Transverse colon (tissue), 4 donors: ENCODE measurements around the gene CYP17A1. TPM values are rescaled to one million over a fixed set of nuclear protein-coding genes. Genes with fewer than 3 reads are reported as not detected.

ENCODE experiments used
- DNase-seq: peaks from one replicate; pipeline ENCODE4 v3.0.0-alpha.2; 2019
- H3K27ac ChIP-seq, 4 donors: fragments of 200-600 bp; sonication (generic); 2 replicates each; pipeline ENCODE4 v1.5.1; 2016 to 2018; ENCODE audit warnings: inconsistent platforms in 4 of 4
- H3K27me3 ChIP-seq: fragments of 200-600 bp; sonication (generic); 2 replicates; pipeline ENCODE4 v1.5.1; 2017; ENCODE audit warnings: inconsistent platforms
- H3K36me3 ChIP-seq, 4 donors: fragments of 200-600 bp; sonication (generic); 2 replicates each; pipeline ENCODE4 v1.5.1; 2017 to 2019; ENCODE audit warnings: inconsistent platforms in 4 of 4
- H3K4me1 ChIP-seq, 4 donors: fragments of 200-600 bp; sonication (generic); 2 replicates each; pipeline ENCODE4 v1.5.1; 2017 to 2020; ENCODE audit warnings: inconsistent platforms in 4 of 4
- H3K4me3 ChIP-seq, 4 donors: fragments of 200-600 bp; sonication (generic); 1 replicate in 1 of 4; 2 replicates in 3 of 4; pipeline versions ENCODE4 v1.5.1 to v1.6.1; 2017 to 2019; ENCODE audit warnings: inconsistent platforms in 4 of 4
- H3K9me3 ChIP-seq, 2 donors: fragments of 200-600 bp; sonication (generic); 2 replicates each; pipeline ENCODE4 v1.5.1; 2017 to 2019; ENCODE audit warnings: inconsistent platforms in 2 of 2
- EP300 ChIP-seq: sonication (generic); formaldehyde crosslinking; IDR thresholded peaks from one replicate; pipeline ENCODE4 v1.6.1; 2017; ENCODE audit warnings: antibody characterized with exemption, low read depth
- POLR2A ChIP-seq: fragments of 450-650 bp; IDR thresholded peaks from one replicate; pipeline ENCODE4 v1.6.1; 2016; ENCODE audit warnings: antibody characterized with exemption, mild to moderate bottlenecking, moderate library complexity
- POLR2AphosphoS5 ChIP-seq, 3 donors: sonication (generic); formaldehyde crosslinking; IDR thresholded peaks; one replicate each; pipeline ENCODE4 v1.6.1; 2016; ENCODE audit warnings: antibody characterized with exemption in 3 of 3
- WGBS, 2 donors: methylation state at CpG; one replicate each; pipeline ENCODE4 v1.1.5; 2018; ENCODE audit warnings: low coverage in 1 of 2; 5-methylcytosine and 5-hydroxymethylcytosine counted together
- in situ Hi-C, 4 donors: fragments of 200-750 bp; cut with MboI; loops; one replicate each; pipeline versions ENCODE4 v1.15.0 to v1.15.1; 2017; ENCODE audit warnings: low sequenced_read_pairs in 3 of 4, low pct_ligation_motif_present in 1 of 4, low pct_unique_long_range_greater_than_20kb in 1 of 4
- intact Hi-C: fragments of 100-400 bp; cut with DNase I; formaldehyde crosslinking; loops from one replicate; pipeline ENCODE4 v1.15.1; 2023; ENCODE audit warnings: low total_unique reads
- total RNA-seq, 4 donors: library from RNA; depleted of rRNA; stranded (reverse); fragments of >200 nt; gene quantifications; one replicate each; pipeline ENCODE4 v1.1.0, GENCODE V29; 2016
- TF ChIP-seq, protein P1 (sequence below), 5 experiments: fragments of 200-600 bp in 3 of 5; fragments of 450-650 bp in 2 of 5; sonication (generic) in 3 of 5; IDR thresholded peaks; 1 replicate in 2 of 5; 2 replicates in 3 of 5; pipeline ENCODE4 v1.5.1; 2016 to 2017; ENCODE audit warnings: antibody characterized with exemption in 5 of 5, inconsistent platforms in 3 of 5, mild to moderate bottlenecking in 2 of 5, moderate library complexity in 1 of 5

Gene CYP17A1
- total RNA-seq, 4 donors from 2014 or later: 13.3 TPM; not detected in 3

DNA sequence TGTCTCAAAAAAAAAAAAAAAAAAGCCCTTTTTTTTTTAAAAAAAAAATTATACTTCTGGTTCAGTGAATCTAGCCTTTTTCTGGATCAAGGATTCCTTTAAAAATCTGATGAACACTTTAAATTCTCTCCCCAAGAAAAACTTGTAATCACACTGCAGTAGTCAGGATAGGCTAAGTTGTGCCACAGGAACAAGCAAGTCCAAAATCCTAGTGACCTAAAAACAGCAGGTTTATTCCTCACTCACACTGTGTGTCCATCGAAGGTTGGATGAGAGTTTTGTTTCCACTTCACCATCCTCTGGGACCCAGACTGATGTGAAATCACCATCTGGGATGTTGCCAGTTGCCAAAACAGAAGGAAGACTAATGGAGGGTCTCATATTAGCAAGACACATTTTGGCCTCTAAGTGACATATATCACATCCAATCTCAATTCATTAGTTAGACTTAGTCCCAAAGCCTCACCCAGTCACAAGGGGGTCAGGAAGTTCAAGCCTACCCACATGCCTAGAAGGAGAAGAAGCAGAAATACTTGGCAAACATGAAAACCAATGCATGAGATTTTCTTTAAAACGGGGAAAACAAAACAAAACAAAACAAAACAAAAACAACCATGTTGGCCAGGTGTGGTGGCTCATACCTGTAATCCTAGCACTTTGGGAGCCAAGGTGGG is 32.7 kb downstream of the CYP17A1 start:
- no peak for DNase-seq
- intact Hi-C loops (no loop called here), in situ Hi-C loops (no loop called here)
- Histone ChIP-seq H3K27me3 (no peaks in the 10 kb centered on the region), H3K4me1 (peaks cover 26 to 41% (median 32%) of the 10 kb centered on the region in 4 donors), H3K27ac (peak overlapping the region in 1 of 4 donors; percentile 83), H3K36me3 (peaks cover 0 to 7% (median 1%) of the 10 kb centered on the region in 4 donors), H3K9me3 (no peaks in the 10 kb centered on the region), H3K4me3 (no peak overlapping the region)
- WGBS, 2 donors: 90 to 100% methylated on average over 2 of the region's 2 CpGs
- TF ChIP-seq EP300 (no peak), POLR2AphosphoS5 (IDR thresholded peaks at IDR 0.05) (no peak), POLR2A (no peak)
- TF ChIP-seq, protein P1, sequence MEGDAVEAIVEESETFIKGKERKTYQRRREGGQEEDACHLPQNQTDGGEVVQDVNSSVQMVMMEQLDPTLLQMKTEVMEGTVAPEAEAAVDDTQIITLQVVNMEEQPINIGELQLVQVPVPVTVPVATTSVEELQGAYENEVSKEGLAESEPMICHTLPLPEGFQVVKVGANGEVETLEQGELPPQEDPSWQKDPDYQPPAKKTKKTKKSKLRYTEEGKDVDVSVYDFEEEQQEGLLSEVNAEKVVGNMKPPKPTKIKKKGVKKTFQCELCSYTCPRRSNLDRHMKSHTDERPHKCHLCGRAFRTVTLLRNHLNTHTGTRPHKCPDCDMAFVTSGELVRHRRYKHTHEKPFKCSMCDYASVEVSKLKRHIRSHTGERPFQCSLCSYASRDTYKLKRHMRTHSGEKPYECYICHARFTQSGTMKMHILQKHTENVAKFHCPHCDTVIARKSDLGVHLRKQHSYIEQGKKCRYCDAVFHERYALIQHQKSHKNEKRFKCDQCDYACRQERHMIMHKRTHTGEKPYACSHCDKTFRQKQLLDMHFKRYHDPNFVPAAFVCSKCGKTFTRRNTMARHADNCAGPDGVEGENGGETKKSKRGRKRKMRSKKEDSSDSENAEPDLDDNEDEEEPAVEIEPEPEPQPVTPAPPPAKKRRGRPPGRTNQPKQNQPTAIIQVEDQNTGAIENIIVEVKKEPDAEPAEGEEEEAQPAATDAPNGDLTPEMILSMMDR (IDR thresholded peaks at IDR 0.05): no peak

DNA sequence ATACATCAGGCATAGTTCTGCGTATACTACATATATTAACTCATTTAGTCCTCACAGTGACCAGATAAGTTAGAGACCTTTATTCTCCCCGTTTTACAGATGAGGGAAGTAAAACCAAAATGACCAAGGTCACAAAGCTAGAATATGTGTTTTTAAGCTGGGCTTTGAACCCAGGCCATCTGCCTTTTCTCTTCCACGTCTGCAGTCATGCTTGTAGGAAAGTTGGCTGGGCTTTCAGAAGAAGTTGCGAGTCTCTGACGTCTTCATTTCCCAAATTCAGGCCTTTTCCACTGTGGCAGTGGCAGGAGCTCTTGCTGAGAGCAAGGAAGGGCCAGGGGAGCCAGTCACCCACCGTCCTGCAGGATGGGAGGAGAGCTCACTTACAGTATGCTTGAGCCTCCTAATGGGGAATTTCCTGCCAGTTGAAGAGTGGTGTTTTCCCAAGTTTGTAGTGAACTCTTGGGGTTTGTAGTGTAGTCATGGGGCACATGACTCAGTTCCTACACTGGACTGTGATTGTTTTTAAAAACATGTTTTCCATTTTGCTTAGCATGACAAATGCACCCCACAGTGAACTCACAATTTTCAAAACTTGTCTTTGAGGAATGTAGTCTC is 34.2 kb downstream of the CYP17A1 start:
- in situ Hi-C loops: no loop called here
- Histone ChIP-seq H3K36me3 (peaks cover 0 to 16% (median 5%) of the 10 kb centered on the region in 4 donors), H3K4me3 (no peak overlapping the region), H3K4me1 (peaks cover 27 to 46% (median 36%) of the 10 kb centered on the region in 4 donors), H3K27ac (peak overlapping the region; percentile 65 to 84 (median 82)), H3K9me3 (no peaks in the 10 kb centered on the region), H3K27me3 (no peaks in the 10 kb centered on the region)
- peak; percentile 29 for DNase-seq
- WGBS, 2 donors: 48 to 59% methylated on average over 2 to 6 of the region's 6 CpGs
- TF ChIP-seq POLR2AphosphoS5 (IDR thresholded peaks at IDR 0.05) (peak; percentile 41 to 60 (median 43)), POLR2A (no peak), EP300 (peak; percentile 22)
- TF ChIP-seq, protein P1 (IDR thresholded peaks at IDR 0.05): no peak
- intact Hi-C loops: no loop called here

DNA sequence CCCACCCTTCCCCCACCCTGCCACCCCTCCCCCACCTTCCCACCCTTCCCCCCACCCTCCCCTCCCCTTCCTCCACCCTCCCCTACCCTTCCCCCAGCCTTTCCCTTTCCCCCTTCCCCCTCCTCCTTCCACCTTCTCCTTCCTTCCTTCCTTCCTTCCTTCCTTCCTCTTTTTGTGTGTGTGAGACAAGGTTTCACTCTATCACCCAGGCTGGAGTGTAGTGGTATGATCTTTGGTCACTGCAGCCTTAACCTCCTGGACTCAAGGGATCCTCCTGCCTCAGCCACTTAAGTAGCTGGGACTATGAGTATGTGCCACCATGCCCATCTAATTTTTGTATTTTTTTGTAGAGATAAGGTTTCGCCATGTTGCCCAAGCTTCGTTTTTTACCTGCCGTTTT is 35.2 kb downstream of the CYP17A1 start:
- Histone ChIP-seq H3K27ac (peak overlapping the region; percentile 65 to 84 (median 82)), H3K36me3 (peaks cover 0 to 18% (median 6%) of the 10 kb centered on the region in 4 donors), H3K4me1 (peaks cover 31 to 52% (median 37%) of the 10 kb centered on the region in 4 donors), H3K4me3 (no peak overlapping the region), H3K27me3 (no peaks in the 10 kb centered on the region), H3K9me3 (no peaks in the 10 kb centered on the region)
- DNase-seq: no peak
- intact Hi-C loops: no loop called here
- 50 to 52% methylated on average over 3 of the region's 3 CpGs for WGBS, 2 donors
- in situ Hi-C loops: no loop called here
- TF ChIP-seq POLR2A: no peak
- TF ChIP-seq, protein P1 (IDR thresholded peaks at IDR 0.05): no peak
- TF ChIP-seq EP300: no peak
- TF ChIP-seq POLR2AphosphoS5 (IDR thresholded peaks at IDR 0.05): no peak

DNA sequence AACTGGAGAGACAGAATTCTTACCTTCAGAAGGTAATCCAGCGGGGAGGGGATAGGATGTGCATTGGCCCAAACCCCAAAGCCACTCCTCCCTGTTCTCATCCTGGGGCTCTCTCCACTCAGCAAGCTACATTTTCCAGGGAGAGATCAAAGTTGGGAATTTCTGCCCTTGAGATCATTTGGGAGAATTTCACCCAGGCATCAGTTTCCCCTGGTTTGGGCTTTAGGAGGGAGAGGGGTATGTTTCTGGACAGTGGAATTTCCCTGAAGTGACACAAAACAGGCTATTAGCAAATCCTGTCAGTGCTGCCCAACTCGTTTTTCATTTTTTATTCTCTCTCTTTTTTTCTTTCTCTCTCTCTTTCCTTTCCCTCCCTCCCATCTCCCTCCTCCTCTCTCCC is 35.7 kb downstream of the CYP17A1 start:
- Histone ChIP-seq H3K4me1 (peaks cover 36 to 57% (median 42%) of the 10 kb centered on the region in 4 donors), H3K27ac (peak overlapping the region; percentile 58 to 84 (median 74)), H3K4me3 (no peak overlapping the region), H3K36me3 (peaks cover 0 to 18% (median 6%) of the 10 kb centered on the region in 4 donors), H3K9me3 (no peaks in the 10 kb centered on the region), H3K27me3 (no peaks in the 10 kb centered on the region)
- intact Hi-C loops (no loop called here), in situ Hi-C loops (no loop called here)
- DNase-seq: no peak
- no peak for TF ChIP-seq POLR2A
- no peak for TF ChIP-seq EP300
- no peak for TF ChIP-seq POLR2AphosphoS5 (IDR thresholded peaks at IDR 0.05)
- TF ChIP-seq, protein P1 (IDR thresholded peaks at IDR 0.05): no peak
- WGBS, 2 donors: 50 to 53% methylated on average over 2 of the region's 2 CpGs
